ENCODE results near the gene RASAL2.

DNA sequence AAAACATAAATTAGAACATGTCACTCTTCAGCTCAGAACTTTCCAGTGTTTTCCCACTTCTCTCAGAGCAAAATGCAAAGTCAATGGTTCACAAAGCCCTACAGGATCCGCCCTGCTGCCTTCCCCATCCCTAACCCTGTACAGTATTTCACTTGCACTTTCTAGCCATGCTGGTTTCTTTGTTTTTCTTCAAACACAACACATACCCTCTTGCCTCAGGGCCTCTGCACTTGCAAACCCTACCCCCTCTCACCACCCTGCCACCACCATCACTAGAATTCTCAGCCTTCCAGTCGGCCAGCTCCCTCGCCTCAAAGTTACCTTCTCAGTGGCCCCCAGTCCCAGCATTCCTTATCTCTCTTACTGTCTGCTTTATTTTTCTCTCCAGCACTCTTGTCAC, 436.6 kb downstream of the RASAL2 start:
- no peak for TF ChIP-seq CTCF (IDR thresholded peaks at IDR 0.05)
- TF ChIP-seq POLR2A (IDR thresholded peaks at IDR 0.05), result no peak
